Stimulated activated effector memory CD8-positive, alpha-beta T cell treated with anti-CD3 and anti-CD28 coated beads, Interleukin-12 subunit alpha, Interleukin-12 subunit beta, amount 100 ng/mL, for 72 hours (primary cell): ENCODE data around the gene RRM2.

Experiments used
- ATAC-seq: fragments of 150-1000 bp; cut with Tn5 transposase; 2 replicates; pipeline ENCODE4 v1.10.0; 2021
- DNase-seq, 2 donors: peaks; one replicate each; pipeline ENCODE4 v3.0.0; 2021 to 2022; ENCODE audit warnings: low spot score in 2 of 2
- H3K27ac Mint-ChIP-seq: one replicate; pipeline ENCODE4 v1.8.0; 2022; ENCODE audit warnings: mild to moderate bottlenecking, mixed read lengths
- H3K36me3 Mint-ChIP-seq: one replicate; pipeline ENCODE4 v1.8.0; 2022; ENCODE audit warnings: mild to moderate bottlenecking, mixed read lengths
- H3K4me1 Mint-ChIP-seq: one replicate; pipeline ENCODE4 v1.8.0; 2022; ENCODE audit warnings: mixed read lengths
- H3K4me3 Mint-ChIP-seq: one replicate; pipeline ENCODE4 v1.8.0; 2022; ENCODE audit warnings: mild to moderate bottlenecking, mixed read lengths
- H3K9me3 Mint-ChIP-seq: one replicate; pipeline ENCODE4 v1.8.0; 2022; ENCODE audit warnings: mixed read lengths

RRM2 gene

DNA sequence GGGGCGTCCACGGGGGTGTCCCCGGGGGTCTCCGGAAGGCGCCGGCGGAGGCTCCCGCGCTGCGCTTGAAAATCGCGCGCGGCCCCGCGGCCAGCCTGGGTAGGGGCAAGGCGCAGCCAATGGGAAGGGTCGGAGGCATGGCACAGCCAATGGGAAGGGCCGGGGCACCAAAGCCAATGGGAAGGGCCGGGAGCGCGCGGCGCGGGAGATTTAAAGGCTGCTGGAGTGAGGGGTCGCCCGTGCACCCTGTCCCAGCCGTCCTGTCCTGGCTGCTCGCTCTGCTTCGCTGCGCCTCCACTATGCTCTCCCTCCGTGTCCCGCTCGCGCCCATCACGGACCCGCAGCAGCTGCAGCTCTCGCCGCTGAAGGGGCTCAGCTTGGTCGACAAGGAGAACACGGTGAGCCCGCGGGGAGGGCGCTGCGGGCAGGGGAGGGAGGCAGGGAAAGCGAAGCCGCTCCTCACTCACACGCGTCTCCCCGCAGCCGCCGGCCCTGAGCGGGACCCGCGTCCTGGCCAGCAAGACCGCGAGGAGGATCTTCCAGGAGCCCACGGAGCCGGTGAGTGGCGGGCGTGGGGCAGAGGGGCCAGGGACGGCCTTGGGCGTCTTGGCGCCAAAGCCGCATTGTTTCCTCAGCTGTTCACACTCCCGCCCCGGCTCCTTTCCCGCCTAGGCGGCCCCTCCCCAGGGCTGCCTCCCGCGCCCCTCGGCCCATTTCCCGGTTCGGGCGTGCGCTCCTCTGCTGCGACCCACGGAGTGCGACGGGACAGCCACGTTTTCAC is at the start of gene RRM2:
Gene RRM2, plus strand, starts transcription at position 240 of the 781 bp plus-strand sequence. Its CDS starts 60 bp downstream, at position 300.
- ATAC-seq (peak; percentile 78), DNase-seq (peak; percentile 78 to 97)
- H3K4me3 Mint-ChIP-seq, result peak within 1 kb of the TSS; percentile 79
- H3K27ac Mint-ChIP-seq, result peak within 1 kb of the TSS; percentile 77
- peaks cover 77% of the 10 kb centered on the region for H3K36me3 Mint-ChIP-seq
- H3K9me3 Mint-ChIP-seq, result no peaks in the 10 kb centered on the region
- H3K4me1 Mint-ChIP-seq, result peaks cover 48% of the 10 kb centered on the region

DNA sequence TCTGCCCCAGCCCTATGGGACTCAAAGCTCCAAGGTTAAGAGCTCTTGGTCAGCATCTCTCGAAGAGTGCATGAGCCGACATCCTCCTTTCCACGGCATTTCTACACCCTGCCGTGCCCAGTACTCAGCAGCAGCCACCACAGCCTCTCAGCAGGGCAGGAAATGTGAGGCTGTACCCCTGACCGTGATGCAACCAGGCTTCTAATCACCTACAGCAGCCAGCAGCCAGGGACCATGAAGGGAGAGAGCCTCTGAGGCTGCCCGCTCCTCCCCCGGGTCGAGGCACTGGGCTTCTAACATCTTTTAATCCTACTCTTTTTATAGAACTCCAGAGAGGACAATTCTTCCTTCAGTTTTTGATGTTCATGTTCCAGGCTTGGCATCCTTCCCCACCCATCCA is 48.8 kb upstream of the RRM2 start:
- ATAC-seq (no peak), DNase-seq (no peak)
- Mint-ChIP-seq H3K36me3 (no peaks in the 10 kb centered on the region), H3K4me1 (peaks cover 18% of the 10 kb centered on the region), H3K4me3 (no peak overlapping the region), H3K27ac (no peak overlapping the region), H3K9me3 (no peaks in the 10 kb centered on the region)

DNA sequence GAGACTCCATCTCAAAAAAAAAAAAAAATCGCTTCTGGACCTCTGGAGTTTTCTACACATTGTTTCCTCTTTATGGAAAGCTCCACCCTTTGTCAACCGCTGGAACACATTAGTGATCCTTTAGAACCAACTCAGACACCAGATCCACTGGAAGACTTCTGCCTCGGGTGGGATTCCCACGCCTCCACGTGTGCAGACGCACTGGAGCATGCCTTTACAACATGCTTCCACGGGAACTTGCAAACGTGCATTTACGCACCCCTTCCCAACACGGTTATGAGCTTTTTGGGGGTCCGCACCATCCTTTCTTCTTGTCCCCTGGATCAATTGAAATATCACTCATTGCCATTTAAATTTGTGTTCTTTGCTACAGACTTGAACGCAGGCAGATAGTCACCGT is 47.4 kb upstream of the RRM2 start:
- ATAC-seq (no peak), DNase-seq (no peak)
- Mint-ChIP-seq H3K4me1 (peaks cover 18% of the 10 kb centered on the region), H3K4me3 (no peak overlapping the region), H3K27ac (no peak overlapping the region), H3K9me3 (no peaks in the 10 kb centered on the region), H3K36me3 (no peaks in the 10 kb centered on the region)

DNA sequence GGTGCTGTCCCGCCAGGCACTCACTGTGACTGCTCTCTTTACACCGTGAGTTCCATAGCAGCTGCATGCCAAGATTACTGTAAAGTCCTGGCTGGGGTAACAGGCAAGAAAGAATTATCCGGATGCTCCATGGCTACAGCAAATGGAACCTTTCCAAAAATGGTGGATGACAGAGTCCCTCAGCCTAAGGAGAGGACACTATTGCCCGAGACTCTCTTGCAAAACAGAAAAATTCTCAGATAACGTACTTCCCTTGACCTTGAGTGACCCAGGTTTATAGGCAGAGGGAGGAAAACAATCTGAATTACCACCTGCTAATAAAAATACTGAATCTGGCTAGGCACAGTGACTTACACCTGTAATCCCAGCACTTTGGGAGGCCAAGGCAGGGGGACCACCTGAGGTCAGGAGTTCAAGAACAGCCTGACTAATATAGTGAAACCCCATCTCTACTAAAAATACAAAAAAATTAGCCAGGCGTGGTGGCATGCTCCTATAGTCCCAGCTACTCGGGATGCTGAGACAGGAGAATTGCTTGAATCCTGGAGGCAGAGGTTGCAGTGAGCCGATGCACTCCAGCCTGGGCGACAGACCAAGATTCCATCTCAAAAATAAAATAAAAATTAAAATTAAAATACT is 46.8 kb upstream of the RRM2 start:
- ATAC-seq (no peak), DNase-seq (no peak)
- peaks cover 18% of the 10 kb centered on the region for H3K4me1 Mint-ChIP-seq
- no peak overlapping the region for H3K4me3 Mint-ChIP-seq
- H3K27ac Mint-ChIP-seq, result no peak overlapping the region
- H3K9me3 Mint-ChIP-seq, result no peaks in the 10 kb centered on the region
- H3K36me3 Mint-ChIP-seq, result no peaks in the 10 kb centered on the region

DNA sequence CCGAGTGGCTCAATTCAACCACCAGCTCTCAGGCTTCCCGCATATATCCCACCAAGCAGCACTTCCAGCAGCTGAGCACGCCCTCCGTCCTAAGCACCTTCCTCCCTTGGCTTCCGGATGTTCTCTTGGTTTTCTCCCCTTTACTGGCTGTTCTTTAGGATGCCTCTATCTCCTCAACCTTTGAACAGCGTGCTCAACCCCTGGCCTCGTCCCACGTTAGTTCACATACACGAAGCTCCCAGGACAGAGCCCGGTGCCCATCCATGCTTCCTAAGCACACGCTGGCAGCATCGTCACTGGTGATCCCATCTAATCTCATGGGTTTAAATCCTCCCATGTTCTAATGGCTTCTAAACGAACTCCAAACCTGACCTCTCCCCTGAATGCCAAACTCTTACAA is 46.0 kb upstream of the RRM2 start:
- no peak overlapping the region for H3K4me3 Mint-ChIP-seq
- no peak overlapping the region for H3K27ac Mint-ChIP-seq
- DNase-seq, result no peak
- H3K4me1 Mint-ChIP-seq, result peaks cover 23% of the 10 kb centered on the region
- H3K9me3 Mint-ChIP-seq, result no peaks in the 10 kb centered on the region
- ATAC-seq, result no peak
- H3K36me3 Mint-ChIP-seq, result no peaks in the 10 kb centered on the region

DNA sequence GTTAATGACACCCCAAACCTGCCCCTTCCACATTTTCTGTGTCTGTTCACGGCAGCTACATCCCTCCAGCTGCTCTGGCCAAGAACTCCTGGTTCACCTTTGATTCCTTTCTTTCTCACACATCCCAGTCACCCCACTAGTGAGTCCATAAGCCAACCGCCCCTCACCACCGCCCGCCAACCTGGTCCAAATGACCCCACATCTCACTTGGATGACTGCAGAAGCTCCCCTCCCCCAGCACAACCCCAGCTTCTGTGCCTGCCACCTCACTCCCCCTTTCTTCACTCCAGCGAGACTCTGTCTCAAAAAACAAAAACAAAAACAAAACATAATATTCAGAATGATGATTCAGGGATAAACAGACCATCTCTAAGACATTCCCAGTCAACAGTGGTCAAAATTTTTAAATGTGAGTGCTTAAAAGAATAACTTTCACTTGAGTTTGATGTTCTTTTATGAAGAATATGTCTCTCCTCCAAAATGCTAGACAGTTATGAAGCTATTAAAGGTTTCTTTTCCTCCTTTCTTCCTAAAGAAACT is 45.5 kb upstream of the RRM2 start:
- Mint-ChIP-seq H3K4me1 (peaks cover 23% of the 10 kb centered on the region), H3K4me3 (no peak overlapping the region), H3K27ac (no peak overlapping the region), H3K9me3 (no peaks in the 10 kb centered on the region), H3K36me3 (no peaks in the 10 kb centered on the region)
- ATAC-seq (no peak), DNase-seq (no peak)

DNA sequence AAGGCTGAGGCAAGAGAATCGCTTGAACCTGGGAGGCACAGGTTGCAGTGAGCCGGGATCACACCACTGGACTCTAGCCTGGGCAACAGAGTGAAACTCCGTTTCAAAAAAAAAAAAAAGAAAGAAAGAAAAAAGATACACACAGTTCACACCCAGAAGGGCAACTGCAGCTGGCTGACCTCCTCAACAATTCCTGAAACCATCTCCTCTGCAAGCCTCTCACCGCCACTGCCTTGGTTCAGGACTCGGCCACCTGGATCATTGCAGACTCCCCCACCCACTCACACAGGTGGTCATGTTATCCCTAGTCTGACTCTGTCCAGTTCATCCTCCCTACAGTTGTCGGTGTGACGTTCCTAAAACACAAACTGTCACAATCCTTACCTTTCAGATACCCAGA is 44.5 kb upstream of the RRM2 start:
- Mint-ChIP-seq H3K36me3 (no peaks in the 10 kb centered on the region), H3K4me3 (no peak overlapping the region)

DNA sequence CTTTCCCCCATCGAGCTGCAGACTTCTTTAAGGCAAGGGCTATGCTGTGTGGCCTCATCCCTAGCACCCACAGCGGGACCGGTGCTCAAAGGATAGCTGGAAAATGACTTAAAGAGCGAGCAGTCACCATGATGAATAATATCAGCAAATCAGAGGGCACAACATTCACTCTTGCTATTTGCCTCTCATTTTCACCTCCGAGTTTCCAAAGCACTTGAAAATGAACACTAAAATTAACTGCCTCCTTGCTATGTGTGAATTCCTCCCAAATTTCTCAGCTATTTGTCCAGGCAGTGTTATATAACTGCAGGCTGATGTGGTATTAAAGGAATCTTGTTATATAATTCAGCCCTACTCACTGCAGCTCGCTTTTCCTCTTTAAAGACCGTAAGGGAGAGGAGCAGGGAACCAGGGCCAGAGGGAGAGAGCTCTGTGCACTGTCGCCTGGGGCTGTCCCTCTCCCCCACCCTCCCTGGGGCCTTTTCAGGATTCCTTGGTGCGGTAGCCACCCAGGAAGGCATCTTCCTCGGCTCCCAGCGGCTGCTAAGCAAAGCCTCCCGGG is 43.8 kb upstream of the RRM2 start:
- no peak overlapping the region for H3K27ac Mint-ChIP-seq
- ATAC-seq, result no peak
- no peak for DNase-seq
- peak overlapping the region; percentile 68 for H3K4me3 Mint-ChIP-seq
- peaks cover 16% of the 10 kb centered on the region for H3K4me1 Mint-ChIP-seq
- no peaks in the 10 kb centered on the region for H3K9me3 Mint-ChIP-seq
- H3K36me3 Mint-ChIP-seq, result no peaks in the 10 kb centered on the region

More for the DNA sequence above, 44.5 kb upstream of the RRM2 start:
- Mint-ChIP-seq H3K4me1 (peaks cover 16% of the 10 kb centered on the region), H3K9me3 (no peaks in the 10 kb centered on the region), H3K27ac (no peak overlapping the region)
- DNase-seq (no peak), ATAC-seq (no peak)

DNA sequence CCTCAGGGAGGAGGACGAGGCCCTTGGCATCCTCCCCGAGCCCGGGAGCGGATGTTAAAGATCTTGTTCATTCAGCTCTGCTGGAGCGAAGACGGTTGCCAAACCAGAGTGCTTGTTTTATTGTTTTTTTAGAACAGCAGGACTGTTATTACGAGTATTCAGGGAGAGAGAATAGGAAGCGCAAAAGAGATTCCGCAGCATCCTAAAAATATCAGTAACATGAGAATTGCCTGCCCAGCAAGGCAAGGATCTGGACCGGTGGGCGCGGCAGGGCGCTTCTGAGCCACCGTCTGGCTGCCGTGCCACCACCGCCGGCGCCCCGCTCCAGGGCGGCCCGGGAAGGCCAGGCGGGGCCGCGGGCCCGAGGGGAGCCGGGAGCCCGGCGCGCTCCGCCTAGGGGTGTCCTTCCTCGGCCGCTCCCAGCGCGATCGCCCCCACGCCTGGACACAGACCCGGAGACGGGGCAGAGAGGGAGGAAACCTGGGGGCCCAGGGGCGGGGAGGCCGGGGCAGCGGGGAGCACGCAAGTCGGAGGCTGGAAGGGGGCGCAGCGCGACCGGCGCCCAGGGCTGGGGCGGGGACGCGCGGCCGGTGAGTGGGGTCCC is 43.2 kb upstream of the RRM2 start:
- Mint-ChIP-seq H3K4me3 (peak overlapping the region; percentile 68), H3K4me1 (peaks cover 19% of the 10 kb centered on the region), H3K36me3 (no peaks in the 10 kb centered on the region), H3K9me3 (no peaks in the 10 kb centered on the region), H3K27ac (no peak overlapping the region)
- ATAC-seq (peak; percentile 62), DNase-seq (peak in 1 of 2 donors; percentile 21)

DNA sequence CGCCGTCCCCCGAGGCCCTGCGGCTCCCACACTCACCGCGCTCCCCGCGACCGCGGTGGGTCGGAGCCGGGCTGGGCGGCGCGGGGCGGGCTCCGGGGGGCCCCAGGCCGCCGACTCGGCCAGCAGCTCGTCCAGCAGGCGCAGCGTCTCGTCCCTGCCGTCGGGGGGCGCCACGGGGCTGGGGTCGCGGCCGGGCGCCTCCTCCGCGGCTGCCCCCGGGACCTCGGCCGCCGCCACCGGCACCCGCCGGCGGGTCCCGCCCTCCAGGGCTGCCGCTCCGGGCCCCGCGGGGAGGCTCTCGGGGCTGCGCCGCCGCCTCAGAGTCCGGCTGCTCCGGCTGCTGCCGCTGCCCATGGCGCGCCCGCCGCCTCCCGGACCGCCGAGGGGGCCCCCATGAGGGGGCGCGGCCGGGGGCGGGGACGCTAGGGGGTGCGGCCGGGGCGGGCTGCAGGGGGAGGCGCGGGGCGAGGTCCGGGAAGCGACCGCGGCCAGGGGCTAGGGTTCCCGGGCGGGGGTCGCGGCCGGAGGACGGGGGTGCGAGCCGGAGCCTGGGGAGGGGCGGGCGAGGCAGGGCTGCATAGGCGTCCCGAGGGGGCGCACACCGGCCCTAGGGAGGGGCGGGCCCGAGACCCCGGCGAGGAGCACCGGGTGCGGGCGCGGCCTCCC is 42.5 kb upstream of the RRM2 start, which contains the start of gene CYS1:
Gene CYS1, minus strand, starts transcription at position 542 of the 666 bp plus-strand sequence. Its CDS starts 188 bp downstream, at position 354.
- H3K4me1 Mint-ChIP-seq, result peaks cover 22% of the 10 kb centered on the region
- H3K27ac Mint-ChIP-seq, result no peak within 1 kb of the TSS
- ATAC-seq, result peak; percentile 67
- H3K36me3 Mint-ChIP-seq, result no peaks in the 10 kb centered on the region
- peak within 1 kb of the TSS; percentile 68 for H3K4me3 Mint-ChIP-seq
- peak; percentile 21 to 63 for DNase-seq
- H3K9me3 Mint-ChIP-seq, result no peaks in the 10 kb centered on the region

DNA sequence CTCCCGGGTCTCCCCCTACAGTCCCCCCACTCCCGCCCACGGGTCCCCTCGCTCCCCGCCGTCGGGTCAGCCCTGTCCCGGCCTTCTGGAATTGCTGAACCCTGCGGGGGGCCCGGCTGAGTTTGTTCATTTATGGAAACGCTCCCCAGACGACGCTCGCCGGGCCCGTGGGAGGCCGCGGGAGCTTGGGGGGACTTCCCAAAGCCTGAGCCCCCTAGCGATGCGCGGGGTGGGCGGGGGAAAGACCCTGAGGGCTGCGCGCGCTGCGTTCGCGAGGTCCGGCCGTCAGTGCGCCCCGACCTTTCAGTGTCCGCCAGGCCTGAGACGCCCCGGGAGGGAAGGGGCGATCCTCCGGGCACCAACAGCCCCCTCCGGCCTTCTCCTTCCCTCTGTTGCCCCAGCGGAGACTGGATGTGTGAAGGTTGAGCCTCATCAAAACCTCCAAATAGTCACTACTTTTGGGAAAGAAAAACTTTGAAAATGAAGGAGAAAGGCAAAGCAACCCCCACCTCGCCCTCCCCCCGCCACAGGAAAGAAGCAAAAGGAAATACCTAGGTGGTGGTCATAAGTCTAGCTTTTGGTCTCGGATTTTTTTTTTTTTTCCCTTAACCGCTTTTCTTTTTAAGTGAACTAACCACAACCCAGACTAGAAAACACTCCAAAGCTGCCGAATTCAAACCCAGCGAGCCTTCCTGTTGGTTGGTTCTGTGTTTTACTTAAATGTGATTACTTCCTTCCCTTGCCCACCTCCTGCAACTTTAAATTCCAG is 41.8 kb upstream of the RRM2 start:
- ATAC-seq, result peak; percentile 34
- Mint-ChIP-seq H3K4me3 (peak overlapping the region; percentile 64), H3K9me3 (no peaks in the 10 kb centered on the region), H3K27ac (no peak overlapping the region), H3K4me1 (peaks cover 22% of the 10 kb centered on the region), H3K36me3 (no peaks in the 10 kb centered on the region)
- peak in 1 of 2 donors; percentile 63 for DNase-seq

DNA sequence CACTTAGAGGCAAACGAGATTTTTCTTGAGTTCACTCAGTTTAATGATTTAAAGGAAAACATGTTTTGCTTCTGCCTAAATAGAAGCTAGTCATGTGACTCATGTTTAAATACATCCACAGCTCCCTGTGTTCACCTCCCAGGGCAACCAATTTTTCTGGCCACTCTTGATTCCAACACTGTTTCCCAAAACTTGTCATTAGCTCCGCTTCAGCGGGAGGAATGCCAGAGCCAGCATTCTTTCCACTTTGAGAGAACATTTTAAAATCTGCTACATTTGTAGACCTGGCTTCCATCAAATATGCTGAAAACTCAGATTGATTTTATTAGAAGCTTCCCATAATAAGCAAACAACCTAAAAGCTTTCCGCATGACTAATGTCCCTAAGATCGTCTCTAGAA is 39.5 kb upstream of the RRM2 start:
- Mint-ChIP-seq H3K27ac (no peak overlapping the region), H3K4me1 (peaks cover 12% of the 10 kb centered on the region), H3K9me3 (no peaks in the 10 kb centered on the region), H3K36me3 (no peaks in the 10 kb centered on the region), H3K4me3 (no peak overlapping the region)
- DNase-seq, result no peak
- no peak for ATAC-seq

DNA sequence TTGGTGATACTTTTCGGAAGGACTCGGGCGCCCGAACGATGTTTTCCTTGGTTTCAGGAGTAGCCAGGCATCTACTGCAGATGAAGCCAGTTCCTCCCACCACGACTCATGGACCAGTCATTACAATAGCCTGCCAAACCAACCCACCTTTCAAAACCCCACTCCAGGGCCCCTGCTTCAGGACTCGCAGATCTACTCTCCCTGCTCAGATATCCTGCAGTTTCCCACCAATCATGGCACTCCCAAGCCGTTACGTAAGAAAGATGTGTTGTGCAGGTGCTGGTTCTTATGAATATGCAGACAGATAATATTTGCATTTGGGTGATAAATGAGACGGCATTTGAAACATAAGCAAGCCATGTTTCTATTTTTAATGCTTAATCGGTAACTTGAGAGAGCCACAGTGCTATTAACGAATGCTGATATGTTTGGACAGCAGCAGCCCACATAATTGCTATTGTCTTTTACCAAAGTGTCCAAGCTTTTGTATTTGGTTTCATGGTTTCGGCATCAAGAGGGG is 38.8 kb upstream of the RRM2 start:
- Mint-ChIP-seq H3K4me3 (no peak overlapping the region), H3K27ac (no peak overlapping the region)

DNA sequence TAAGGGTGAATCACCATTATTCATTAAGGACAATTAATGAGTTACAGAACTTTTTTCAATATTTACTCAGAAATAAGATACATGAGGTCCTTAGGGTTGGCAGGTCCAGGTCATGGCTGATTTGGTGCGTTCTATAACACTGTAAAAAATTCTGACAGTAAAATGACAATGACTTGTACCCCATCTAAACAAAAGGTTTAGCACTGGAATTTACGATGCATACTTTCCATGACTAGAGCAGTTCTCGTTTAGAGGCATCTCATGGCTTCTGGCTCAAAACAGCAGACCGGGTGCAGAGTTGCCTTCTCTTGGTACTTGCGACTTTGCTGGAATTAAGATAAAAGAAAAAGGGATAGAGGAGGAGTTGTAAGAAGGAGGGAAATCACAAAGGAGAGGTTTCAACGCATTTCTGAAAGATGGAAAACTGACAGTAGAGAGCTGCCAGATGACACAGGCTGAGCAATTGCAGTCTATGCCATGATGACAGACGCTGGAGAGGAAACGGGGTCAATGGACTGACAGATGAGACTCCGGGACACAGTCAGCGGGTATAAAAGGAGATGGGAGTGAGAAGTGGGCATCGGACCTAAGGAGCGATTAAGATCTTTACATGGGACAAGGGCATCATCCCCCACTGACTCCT is 38.2 kb upstream of the RRM2 start:
- no peak for ATAC-seq
- peaks cover 12% of the 10 kb centered on the region for H3K4me1 Mint-ChIP-seq
- no peaks in the 10 kb centered on the region for H3K36me3 Mint-ChIP-seq
- DNase-seq, result no peak
- no peak overlapping the region for H3K4me3 Mint-ChIP-seq
- no peaks in the 10 kb centered on the region for H3K9me3 Mint-ChIP-seq
- no peak overlapping the region for H3K27ac Mint-ChIP-seq

More for the DNA sequence above, 38.8 kb upstream of the RRM2 start:
- Mint-ChIP-seq H3K9me3 (no peaks in the 10 kb centered on the region), H3K36me3 (no peaks in the 10 kb centered on the region), H3K4me1 (peaks cover 12% of the 10 kb centered on the region)
- ATAC-seq (no peak), DNase-seq (no peak)
